ENCODE data around the gene TMEM163. TPM values are rescaled to one million over a fixed set of nuclear protein-coding genes. Genes with fewer than 3 reads are reported as not detected.

The TMEM163 gene
- total and polyA plus RNA-seq, 12 donors: 0.16 to 1.7 (median 0.37) TPM

- H3K9me3 ChIP-seq: no peaks in the 10 kb centered on the region
- no peak overlapping the region for H3K4me3 ChIP-seq
- peak overlapping the region in 8 of 10 donors; percentile 20 to 70 (median 49) for H3K27ac ChIP-seq
- no peaks in the 10 kb centered on the region for H3K27me3 ChIP-seq
- intact Hi-C loops (cut with DNase I): loop anchor here (1.0 to 10.0 kb wide), 13 partner anchors 35 to 527 kb away; no protein-coding TSS in a partner anchor
- peak; percentile 40 to 85 (median 74) for TF ChIP-seq CTCF (IDR thresholded peaks at IDR 0.05)
- DNase-seq: peak; percentile 37 to 82
- WGBS, 2 donors: 38 to 41% methylated on average over 8 of the region's 8 CpGs
- H3K36me3 ChIP-seq: peaks cover 0 to 32% (median 0%) of the 10 kb centered on the region in 9 donors
- H3K4me1 ChIP-seq: peaks cover 12 to 53% (median 44%) of the 10 kb centered on the region in 9 donors
- peak; percentile 88 to 98 (median 96) for ATAC-seq
These were observed 306.8 kb downstream of the TMEM163 start for GRCh38 chr2:134411828-134412638.

GRCh38 chr2:134411279-134411827, 307.4 kb downstream of the TMEM163 start:
- Histone ChIP-seq H3K27me3 (no peaks in the 10 kb centered on the region), H3K9me3 (no peaks in the 10 kb centered on the region), H3K27ac (peak overlapping the region in 8 of 10 donors; percentile 20 to 70 (median 49)), H3K4me3 (no peak overlapping the region), H3K4me1 (peaks cover 12 to 53% (median 44%) of the 10 kb centered on the region in 9 donors), H3K36me3 (peaks cover 0 to 38% (median 0%) of the 10 kb centered on the region in 9 donors)
- no peak for TF ChIP-seq CTCF (IDR thresholded peaks at IDR 0.05)
- ATAC-seq (peak; percentile 13 to 56 (median 34)), DNase-seq (no peak)
- WGBS, 2 donors: 59 to 65% methylated on average over 6 of the region's 6 CpGs
- intact Hi-C loops (cut with DNase I): loop anchor here in 9 of 10 donors (2.0 to 10.0 kb wide), 10 partner anchors 34 to 527 kb away; no protein-coding TSS in a partner anchor

GRCh38 chr2:134410831-134411231, 308.0 kb downstream of the TMEM163 start:
- ATAC-seq (peak in 5 of 8 donors; percentile 48 to 56 (median 53)), DNase-seq (no peak)
- Histone ChIP-seq H3K4me3 (no peak overlapping the region), H3K27me3 (no peaks in the 10 kb centered on the region), H3K36me3 (peaks cover 0 to 41% (median 0%) of the 10 kb centered on the region in 9 donors), H3K9me3 (no peaks in the 10 kb centered on the region), H3K27ac (peak overlapping the region in 8 of 10 donors; percentile 20 to 70 (median 49)), H3K4me1 (peaks cover 12 to 54% (median 44%) of the 10 kb centered on the region in 9 donors)
- no peak for TF ChIP-seq CTCF (IDR thresholded peaks at IDR 0.05)
- intact Hi-C loops (cut with DNase I): loop anchor here in 9 of 10 donors (2.0 to 10.0 kb wide), 10 partner anchors 34 to 526 kb away; no protein-coding TSS in a partner anchor
- 16 to 36% methylated on average over 5 of the region's 5 CpGs for WGBS, 2 donors

GRCh38 chr2:134410006-134410405, 308.8 kb downstream of the TMEM163 start:
- intact Hi-C loops (cut with DNase I): loop anchor here in 9 of 10 donors (2.0 to 10.0 kb wide), 10 partner anchors 33 to 525 kb away; no protein-coding TSS in a partner anchor
- Histone ChIP-seq H3K9me3 (no peaks in the 10 kb centered on the region), H3K4me1 (peaks cover 12 to 62% (median 44%) of the 10 kb centered on the region in 9 donors), H3K4me3 (no peak overlapping the region), H3K36me3 (peaks cover 0 to 40% (median 0%) of the 10 kb centered on the region in 9 donors), H3K27ac (peak overlapping the region in 3 of 10 donors; percentile 33 to 70 (median 47)), H3K27me3 (no peaks in the 10 kb centered on the region)
- 90 to 95% methylated on average over 2 of the region's 2 CpGs for WGBS, 2 donors
- no peak for TF ChIP-seq CTCF (IDR thresholded peaks at IDR 0.05)
- ATAC-seq (no peak), DNase-seq (no peak)

All from heart right ventricle (tissue), 16 donors.